ENCODE measurements around the gene USHBP1.

DNA sequence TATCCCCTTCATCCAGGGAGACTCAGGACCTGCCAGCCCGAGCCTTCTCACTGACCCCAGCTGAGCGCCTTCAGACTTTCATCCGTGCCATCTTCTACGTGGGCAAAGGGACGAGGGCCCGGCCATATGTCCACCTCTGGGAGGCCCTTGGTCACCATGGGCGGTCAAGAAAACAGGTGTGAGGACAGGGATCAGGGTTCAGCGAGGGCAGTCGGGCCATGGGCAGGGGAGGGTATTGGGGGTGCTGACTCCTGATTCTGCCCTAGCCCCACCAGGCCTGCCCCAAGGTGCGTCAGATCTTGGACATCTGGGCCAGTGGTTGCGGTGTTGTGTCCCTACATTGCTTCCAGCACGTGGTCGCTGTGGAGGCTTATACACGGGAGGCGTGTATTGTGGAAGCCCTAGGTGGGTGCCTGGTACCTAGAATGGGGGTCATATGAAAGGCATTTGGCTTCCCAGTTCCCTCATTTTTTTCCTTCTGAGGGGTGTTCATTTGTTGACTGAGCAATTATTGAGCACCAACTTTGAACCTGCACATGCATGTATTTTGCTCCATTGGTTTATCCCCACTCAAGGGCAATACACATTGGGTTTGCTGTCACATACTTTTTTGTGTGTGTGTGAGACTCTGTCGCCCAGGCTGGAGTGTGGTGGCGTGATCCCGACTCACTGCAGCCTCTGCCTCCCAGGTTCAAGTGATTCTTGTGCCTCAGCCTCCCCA is 21.0 kb upstream of the USHBP1 start:
- TF ChIP-seq, protein P1, sequence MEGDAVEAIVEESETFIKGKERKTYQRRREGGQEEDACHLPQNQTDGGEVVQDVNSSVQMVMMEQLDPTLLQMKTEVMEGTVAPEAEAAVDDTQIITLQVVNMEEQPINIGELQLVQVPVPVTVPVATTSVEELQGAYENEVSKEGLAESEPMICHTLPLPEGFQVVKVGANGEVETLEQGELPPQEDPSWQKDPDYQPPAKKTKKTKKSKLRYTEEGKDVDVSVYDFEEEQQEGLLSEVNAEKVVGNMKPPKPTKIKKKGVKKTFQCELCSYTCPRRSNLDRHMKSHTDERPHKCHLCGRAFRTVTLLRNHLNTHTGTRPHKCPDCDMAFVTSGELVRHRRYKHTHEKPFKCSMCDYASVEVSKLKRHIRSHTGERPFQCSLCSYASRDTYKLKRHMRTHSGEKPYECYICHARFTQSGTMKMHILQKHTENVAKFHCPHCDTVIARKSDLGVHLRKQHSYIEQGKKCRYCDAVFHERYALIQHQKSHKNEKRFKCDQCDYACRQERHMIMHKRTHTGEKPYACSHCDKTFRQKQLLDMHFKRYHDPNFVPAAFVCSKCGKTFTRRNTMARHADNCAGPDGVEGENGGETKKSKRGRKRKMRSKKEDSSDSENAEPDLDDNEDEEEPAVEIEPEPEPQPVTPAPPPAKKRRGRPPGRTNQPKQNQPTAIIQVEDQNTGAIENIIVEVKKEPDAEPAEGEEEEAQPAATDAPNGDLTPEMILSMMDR (conservative IDR thresholded peaks at IDR 0.05; ENCODE audit: low read depth, low read length), result no peak
- TF ChIP-seq POLR2A (IDR thresholded peaks at IDR 0.05; ENCODE audit: low read depth, low read length) (no peak), RFX5 (IDR thresholded peaks at IDR 0.05; ENCODE audit: low read depth, low read length) (no peak), CHD1 (IDR thresholded peaks at IDR 0.05; ENCODE audit: low read depth, low read length) (no peak), MAZ (IDR thresholded peaks at IDR 0.05; ENCODE audit: borderline replicate concordance, low read depth, low read length) (no peak), MXI1 (IDR thresholded peaks at IDR 0.05; ENCODE audit: borderline replicate concordance, low read depth, low read length) (no peak)
- TF ChIP-seq, protein P2, sequence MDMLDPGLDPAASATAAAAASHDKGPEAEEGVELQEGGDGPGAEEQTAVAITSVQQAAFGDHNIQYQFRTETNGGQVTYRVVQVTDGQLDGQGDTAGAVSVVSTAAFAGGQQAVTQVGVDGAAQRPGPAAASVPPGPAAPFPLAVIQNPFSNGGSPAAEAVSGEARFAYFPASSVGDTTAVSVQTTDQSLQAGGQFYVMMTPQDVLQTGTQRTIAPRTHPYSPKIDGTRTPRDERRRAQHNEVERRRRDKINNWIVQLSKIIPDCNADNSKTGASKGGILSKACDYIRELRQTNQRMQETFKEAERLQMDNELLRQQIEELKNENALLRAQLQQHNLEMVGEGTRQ (IDR thresholded peaks at IDR 0.05; ENCODE audit: low read depth, low read length), result no peak
